ENCODE results near the gene AHDC1.

DNA sequence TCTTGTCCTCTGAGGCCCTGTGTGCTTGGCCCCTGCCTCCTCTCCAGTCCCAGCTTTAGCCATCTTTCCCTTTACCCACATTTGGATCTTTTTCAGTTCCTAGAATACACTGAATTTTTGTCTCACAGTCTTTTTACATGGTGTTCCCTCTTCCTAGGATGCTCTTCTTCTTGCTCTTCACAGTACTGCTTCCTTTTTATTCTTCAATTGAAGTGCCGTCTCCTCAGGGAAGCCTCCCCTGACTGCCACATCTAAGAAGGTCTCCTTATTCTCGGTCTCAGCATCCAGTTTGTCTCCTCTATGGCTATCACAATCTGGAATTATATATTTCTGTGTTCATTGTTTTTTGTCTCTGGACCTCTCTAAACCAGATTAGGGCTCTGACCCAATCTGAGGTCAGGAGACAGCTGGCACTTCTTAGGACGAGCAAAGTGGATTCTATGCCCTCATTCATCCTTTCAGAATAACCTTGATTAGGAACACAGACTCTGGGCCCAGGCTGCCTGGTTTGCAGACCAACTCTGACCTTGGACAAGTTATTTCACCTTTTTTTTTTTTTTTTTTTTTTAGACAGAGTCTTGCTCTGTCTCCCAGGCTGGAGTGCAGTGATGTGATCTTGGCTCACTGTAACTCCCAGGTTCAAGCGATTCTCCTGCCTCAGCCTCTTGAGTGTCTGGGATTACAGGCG is 34.2 kb upstream of the AHDC1 start:
- TF ChIP-seq, protein P1, sequence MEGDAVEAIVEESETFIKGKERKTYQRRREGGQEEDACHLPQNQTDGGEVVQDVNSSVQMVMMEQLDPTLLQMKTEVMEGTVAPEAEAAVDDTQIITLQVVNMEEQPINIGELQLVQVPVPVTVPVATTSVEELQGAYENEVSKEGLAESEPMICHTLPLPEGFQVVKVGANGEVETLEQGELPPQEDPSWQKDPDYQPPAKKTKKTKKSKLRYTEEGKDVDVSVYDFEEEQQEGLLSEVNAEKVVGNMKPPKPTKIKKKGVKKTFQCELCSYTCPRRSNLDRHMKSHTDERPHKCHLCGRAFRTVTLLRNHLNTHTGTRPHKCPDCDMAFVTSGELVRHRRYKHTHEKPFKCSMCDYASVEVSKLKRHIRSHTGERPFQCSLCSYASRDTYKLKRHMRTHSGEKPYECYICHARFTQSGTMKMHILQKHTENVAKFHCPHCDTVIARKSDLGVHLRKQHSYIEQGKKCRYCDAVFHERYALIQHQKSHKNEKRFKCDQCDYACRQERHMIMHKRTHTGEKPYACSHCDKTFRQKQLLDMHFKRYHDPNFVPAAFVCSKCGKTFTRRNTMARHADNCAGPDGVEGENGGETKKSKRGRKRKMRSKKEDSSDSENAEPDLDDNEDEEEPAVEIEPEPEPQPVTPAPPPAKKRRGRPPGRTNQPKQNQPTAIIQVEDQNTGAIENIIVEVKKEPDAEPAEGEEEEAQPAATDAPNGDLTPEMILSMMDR (conservative IDR thresholded peaks at IDR 0.05; ENCODE audit: low read length), result no peak
- TF ChIP-seq EZH2phosphoT487 (IDR thresholded peaks at IDR 0.05; ENCODE audit: borderline replicate concordance, low read depth, low read length), result no peak
